Glomerular endothelial cell (primary cell): ENCODE data around the gene CD37. TPM values are rescaled to one million over a fixed set of nuclear protein-coding genes. Genes with fewer than 3 reads are reported as not detected.

ENCODE experiments used
- DNase-seq: peaks from one replicate; pipeline ENCODE4 v3.0.0-alpha.2; 2011; ENCODE audit warnings: low read depth, low spot score; ENCODE audit errors: extremely low read depth
- total RNA-seq: library from RNA; depleted of rRNA; stranded (reverse); fragments of >200 nt; gene quantifications from 2 replicates; pipeline ENCODE4 v1.2.3, GENCODE V29; 2015

Gene CD37
- total RNA-seq, 1 donor from 2014 or later = not detected

- DNase-seq = no peak
Measured at GRCh38 chr19:49344505-49345423, 9.6 kb downstream of the CD37 start.

- DNase-seq = no peak
Measured at GRCh38 chr19:49347191-49347590, 12.0 kb downstream of the CD37 start.

GRCh38 chr19:49347835-49348234, 12.6 kb downstream of the CD37 start:
- DNase-seq = no peak

- no peak for DNase-seq
Measured at GRCh38 chr19:49348305-49349189, 13.3 kb downstream of the CD37 start.

- no peak for DNase-seq
Measured at GRCh38 chr19:49349567-49349966, 14.4 kb downstream of the CD37 start.

GRCh38 chr19:49355909-49356353, 20.7 kb downstream of the CD37 start:
- no peak for DNase-seq

- no peak for DNase-seq
Measured at GRCh38 chr19:49356382-49356781, 21.2 kb downstream of the CD37 start.

DNA sequence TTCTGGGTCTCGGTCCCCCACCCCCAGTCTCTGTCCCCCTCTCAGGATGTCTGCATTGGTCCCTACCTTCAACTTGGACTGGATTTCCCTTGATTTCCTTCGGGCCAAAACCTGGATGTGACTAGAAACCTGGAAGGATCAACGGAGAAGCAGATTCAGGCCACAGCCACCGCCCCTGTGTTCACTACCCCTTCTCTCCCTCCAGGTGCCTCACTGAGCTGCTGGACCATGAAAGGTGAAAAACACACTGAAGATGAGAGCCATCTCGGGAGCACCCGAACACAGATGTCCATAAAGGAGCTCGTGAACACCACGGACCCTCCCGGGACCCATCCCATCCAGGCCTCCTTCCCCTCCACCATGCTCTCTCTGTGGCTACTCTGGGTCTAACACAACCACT, 22.0 kb downstream of the CD37 start:
- no peak for DNase-seq

- no peak for DNase-seq
Measured at GRCh38 chr19:49359851-49360820, 24.9 kb downstream of the CD37 start.

DNA sequence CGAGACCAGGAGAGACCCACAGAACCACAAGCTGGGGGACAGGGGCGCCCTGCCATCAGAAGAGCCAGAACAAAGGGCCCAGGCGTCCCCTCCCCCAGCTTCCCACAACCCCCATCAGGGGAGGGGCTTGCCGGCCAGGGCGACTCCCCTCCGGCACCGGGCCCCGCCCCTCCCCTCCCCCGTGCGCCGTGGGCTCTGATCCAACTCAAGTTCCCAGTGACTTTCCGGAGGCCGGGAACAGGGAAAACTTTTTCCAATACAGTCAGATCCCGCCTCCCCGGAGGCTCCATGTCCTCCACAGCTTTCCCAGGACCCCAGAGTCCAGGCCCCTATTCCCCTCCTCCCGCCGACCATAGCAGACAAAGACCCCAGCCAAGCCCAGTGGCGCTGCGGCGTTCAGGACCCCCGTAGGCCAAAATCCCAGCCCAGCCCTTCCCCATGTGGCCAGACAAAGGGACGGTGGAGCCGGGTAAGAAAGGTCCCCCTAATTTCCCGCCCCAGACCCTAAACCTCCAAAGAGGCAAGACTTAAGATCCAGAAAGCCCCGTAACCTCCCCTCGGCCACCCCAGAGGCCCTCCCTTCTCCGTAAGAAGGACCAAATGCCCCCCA, 26.3 kb downstream of the CD37 start:
- no peak for DNase-seq

DNA sequence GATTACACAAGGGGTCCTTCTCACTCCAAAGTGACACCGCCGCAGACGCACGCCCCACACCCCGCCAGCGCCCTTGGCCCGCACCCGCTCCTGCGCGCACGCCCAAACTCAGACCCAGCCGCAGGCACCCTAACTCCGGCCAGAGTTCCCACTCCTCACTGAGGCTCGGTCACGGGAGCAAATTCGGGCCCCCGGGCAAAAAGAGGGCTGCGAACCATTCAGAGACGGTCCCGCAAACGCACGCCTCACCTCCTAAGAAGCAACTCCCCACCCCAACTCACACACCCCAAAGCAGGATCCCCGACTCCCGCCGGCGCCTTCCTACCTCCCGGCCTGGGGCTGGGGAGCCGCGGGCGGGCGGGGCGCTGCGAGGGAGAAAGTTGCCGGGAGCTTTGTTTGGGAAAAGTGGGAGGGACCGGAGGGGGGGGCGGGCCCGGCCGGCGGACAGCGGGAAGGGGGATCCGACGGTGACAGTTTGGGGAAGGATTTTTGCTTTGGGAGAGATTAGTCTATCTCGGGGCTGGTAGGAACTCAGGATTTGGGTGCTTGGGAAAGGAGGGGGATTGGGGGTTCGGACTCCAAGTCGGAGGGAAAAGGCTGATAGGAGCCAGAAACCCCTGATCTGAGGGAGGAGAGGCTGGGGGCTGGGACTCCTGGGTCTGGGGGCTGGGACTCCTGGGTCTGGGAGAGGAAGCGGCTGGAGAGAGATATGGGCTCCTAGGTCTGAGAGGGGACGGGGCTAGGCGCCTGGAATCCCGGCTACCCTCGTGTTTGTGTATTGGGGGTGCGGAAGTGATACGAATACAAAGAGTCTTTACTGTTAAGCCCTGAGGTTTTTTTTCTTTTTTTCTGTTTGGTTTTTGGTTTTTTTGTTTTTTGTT, 27.1 kb downstream of the CD37 start, which contains the start of gene TEAD2:
Gene TEAD2 (minus strand): TSS at position 369 of the 881 bp plus-strand sequence. CDS start 2,341 bp downstream, outside the sequence.
- no peak for DNase-seq

- no peak for DNase-seq
Measured at GRCh38 chr19:49362929-49363267, 27.7 kb downstream of the CD37 start.

GRCh38 chr19:49363268-49364082, 28.3 kb downstream of the CD37 start, which contains the start of gene DKKL1:
Gene DKKL1, plus strand, starts transcription at chr19:49363877. Its CDS starts 122 bp downstream, at chr19:49363999.
- DNase-seq = peak; percentile 98

DNA sequence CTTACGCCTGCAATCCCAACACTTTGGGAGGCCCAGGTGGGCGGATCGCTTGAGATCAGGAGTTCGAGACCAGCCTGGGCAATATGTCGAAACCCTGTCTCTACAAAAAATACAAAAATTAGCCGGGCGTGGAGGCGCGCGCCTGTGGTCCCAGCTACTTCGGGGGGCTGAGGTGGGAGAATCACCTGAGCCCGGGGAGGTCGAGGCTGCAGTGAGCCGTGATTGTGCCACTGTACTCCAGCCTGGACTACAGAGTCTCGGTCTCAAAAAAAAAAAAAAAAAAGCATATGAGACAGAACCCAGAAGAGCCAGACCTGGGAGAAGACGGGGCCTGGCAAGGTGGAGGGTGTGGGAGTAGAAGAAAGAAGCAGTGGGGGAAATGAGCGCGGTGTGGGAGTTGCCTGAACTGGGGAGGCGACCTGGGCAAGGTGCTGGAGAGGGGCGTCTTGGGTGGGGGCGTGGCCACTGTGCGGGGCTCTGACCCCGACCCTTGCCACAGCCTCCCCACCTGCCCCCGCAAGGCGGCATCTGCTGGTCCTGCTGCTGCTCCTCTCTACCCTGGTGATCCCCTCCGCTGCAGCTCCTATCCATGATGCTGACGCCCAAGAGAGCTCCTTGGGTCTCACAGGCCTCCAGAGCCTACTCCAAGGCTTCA, 29.0 kb downstream of the CD37 start:
- DNase-seq = no peak

- no peak for DNase-seq
Measured at GRCh38 chr19:49366110-49366509, 30.9 kb downstream of the CD37 start.

DNA sequence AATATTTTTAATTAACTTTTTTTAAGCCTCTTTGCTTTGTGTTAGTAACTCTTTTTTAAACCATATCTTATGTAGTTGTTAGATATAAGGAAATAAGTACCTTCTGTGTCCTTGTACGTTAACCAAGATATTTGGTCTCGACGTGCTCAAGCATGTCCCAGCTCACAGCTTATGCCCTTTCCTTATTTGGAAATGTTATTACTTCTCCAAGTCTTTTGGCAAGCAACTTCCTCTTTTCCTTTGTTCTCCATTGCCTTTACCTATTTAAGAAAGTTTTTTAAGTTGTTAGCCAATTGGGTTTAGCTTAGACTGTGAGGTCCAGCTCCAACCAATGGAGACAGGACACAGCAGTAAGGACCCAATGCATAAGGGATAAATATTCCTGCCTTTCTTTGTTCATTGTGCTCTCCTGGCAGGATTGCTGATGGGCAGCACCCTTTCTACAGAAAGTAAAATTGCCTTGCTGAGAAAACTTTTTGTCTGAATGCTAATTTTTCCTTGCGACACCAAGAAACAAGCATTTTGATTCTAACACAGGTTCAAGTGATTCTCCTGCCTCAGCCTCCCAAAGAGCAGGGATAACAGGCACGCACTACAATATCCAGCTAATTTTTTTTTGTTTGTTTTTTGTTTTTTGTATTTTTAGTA, 33.6 kb downstream of the CD37 start:
- no peak for DNase-seq

DNA sequence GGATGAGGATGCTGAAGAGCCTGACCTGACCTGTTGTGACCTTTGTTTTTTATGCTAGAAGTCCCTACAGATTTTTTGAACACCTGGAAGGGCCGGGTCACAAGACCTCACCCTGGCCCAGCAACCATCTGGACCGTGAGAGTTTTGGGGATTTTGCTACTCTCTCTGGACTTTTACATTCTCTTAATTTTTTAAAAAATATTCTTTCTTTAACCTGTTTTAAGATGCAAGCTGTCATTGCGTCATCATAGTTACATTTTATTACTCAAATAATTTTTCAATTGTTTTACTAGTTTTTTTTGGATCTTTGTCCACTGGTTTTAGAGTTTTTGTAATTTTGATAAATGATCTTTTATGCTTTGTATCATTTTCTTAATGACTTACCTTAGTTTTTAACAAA, 36.0 kb downstream of the CD37 start:
- no peak for DNase-seq
